HG02970 (cell line): ENCODE results near the gene NEK10.
A peak's percentile ranks its signal among the peaks of the same experiment; 100 is the strongest.
"Not testable (repeated sequence)": the region's sequence is repeated elsewhere in the genome, so short reads cannot be mapped to it uniquely, and the experiment has no call there.

ENCODE experiments used
- ATAC-seq: cut with Tn5 transposase; IDR thresholded peaks from one replicate; pipeline ENCODE4 v1.9.1; 2021; ENCODE audit warnings: mild to moderate bottlenecking, moderate library complexity, moderate number of reproducible peaks; ENCODE audit not compliant: unreplicated experiment, low FRiP score

Gene NEK10

GRCh38 chr3:27354588-27355203, 14.5 kb downstream of the NEK10 start:
- no peak for ATAC-seq

DNA sequence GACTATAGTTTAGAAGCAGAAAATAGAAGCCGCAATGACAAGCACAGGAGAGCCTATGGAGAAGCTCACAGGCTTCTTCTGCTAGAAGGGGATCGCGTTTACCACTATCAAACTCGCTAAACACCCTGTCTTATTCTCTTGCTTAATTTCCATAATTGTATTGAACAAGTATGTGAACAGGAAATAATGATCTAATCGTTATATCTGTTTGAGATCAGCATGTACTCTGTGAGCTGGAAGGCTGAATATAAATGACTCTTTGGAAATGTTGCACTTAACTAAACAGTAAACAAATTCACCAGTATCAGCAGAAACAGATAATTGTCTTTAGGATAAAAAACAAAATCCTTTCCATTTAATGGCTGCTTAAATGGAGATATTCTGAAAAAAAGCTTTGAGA, 15.0 kb downstream of the NEK10 start:
- ATAC-seq = no peak

DNA sequence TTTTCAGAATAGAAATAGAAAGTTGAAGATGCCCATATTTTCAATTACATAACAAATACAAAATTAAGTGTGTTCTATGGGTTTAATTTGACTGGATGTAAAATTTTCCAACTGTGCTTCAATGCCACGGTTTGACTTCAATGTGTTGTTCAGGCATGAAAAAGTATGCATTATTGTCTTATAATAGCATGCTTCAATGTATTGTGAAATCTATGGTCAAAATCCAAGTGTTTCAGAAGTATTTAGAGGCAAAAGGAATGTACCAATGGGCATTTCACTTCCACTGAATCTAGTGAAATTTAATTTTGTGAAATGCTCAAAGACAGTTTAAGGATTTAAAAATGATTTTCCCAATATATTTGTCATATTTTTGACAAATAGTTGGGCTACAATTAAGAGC, 16.0 kb downstream of the NEK10 start:
- ATAC-seq = no peak

- no peak for ATAC-seq
Measured at GRCh38 chr3:27352047-27352446, 17.1 kb downstream of the NEK10 start.

GRCh38 chr3:27349832-27350231, 19.4 kb downstream of the NEK10 start:
- no peak for ATAC-seq

DNA sequence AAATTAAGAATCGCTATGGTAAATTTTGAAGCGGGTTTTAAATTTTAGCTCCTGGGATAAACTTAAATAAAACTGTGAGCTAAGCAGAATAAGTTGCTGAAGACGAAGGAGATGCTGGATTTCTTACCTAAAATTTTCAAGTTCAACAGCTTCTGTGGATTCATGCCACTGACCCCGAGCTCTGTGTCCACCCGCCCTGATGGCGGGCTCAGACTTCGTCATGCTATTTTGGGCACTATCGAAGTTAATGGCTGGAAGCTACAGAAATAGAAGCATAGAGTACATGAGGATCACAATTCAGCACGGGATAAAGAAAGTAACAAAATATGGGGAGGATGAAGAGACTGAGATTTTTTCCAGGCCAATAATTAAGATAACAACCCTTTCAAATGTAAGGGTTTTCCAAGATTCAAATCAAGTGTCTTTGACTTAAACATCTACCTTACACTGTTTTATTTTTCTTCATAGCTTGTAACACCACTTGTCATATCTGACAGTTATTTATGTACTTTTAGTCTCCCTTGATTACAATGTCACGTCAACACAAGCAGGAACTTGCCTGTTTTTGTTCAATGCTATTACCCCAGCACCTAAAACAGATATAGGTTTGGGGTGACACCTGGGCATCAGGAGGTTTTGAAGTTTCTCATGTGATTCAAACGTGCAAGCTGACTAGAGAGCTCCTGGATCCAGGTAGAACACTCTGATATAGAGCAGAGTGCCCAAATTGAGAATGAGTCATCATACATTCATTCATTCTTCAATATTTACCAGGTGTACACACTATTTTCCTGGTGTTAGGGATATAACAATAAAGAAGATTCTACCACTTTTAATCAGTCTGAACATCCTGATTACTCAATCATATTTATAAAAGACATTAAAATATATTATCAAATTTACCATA, 23.0 kb downstream of the NEK10 start:
- ATAC-seq = no peak

GRCh38 chr3:27345493-27345892, 23.7 kb downstream of the NEK10 start:
- no peak for ATAC-seq

GRCh38 chr3:27345045-27345444, 24.1 kb downstream of the NEK10 start:
- no peak for ATAC-seq

- no peak for ATAC-seq
Measured at GRCh38 chr3:27344192-27344591, 25.0 kb downstream of the NEK10 start.

- ATAC-seq = no peak
Measured at GRCh38 chr3:27342267-27342666, 26.9 kb downstream of the NEK10 start.

- ATAC-seq = peak; percentile 77
Measured at GRCh38 chr3:27340534-27340933, 28.6 kb downstream of the NEK10 start.

DNA sequence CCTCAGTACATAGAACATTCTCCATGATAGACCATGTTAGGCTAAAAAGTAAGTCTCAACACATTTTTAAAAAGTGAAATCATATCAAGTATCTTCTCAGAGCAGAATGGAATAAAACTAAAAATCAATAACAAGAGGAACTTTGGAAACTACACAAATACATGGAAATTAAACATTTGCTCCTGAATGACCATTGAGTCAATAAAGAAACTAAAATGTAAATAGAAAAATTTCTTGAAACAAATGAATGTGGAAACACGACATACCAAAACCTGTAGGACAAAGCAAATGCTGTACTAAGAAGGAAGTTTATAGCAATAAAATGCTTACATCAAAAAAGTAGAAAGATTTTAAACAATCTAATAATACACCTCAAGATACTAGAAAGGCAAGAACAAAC, 33.6 kb downstream of the NEK10 start:
- ATAC-seq = no peak

GRCh38 chr3:27333843-27334242, 35.3 kb downstream of the NEK10 start:
- no peak for ATAC-seq

GRCh38 chr3:27328982-27329762, 40.0 kb downstream of the NEK10 start:
- not testable (repeated sequence) for ATAC-seq

GRCh38 chr3:27326629-27327545, 42.3 kb downstream of the NEK10 start:
- ATAC-seq = no peak

DNA sequence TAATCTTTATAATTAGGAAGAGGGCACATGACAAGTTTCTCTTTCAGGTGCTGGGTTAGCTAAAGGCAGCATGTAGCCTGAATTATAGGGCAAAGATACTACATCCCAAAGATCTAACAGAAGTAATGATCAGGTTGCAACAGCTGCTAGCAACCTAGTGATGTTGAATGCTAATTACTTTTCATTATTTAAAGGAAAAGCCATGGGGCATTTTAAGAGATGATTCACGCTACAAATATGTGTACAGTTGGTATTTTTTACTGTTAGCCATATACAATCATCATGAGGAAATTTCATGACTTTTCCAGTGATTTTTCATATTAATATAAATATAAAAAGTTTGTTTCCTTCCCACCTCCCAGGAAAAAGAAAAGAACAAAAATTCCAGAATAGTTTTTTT, 43.0 kb downstream of the NEK10 start:
- ATAC-seq = no peak

DNA sequence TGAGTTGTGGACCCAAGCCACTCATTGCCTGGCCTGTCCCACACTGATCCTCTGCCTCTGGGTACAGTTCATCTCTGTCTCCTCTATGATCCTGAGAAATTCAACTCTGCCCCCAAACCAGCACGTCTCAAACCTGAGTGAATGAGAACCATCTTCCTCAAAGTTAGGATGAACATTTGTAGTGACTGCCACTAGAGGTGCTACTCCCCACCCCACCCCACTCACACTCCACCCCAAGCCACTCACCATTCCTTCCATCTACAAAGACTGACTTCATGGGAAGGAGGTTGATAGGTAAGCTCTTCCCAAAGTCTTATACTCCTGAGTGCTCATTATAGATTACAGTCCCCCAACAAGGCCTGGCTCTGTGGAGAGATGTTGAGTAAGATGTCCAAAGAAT, 43.8 kb downstream of the NEK10 start:
- ATAC-seq = no peak

DNA sequence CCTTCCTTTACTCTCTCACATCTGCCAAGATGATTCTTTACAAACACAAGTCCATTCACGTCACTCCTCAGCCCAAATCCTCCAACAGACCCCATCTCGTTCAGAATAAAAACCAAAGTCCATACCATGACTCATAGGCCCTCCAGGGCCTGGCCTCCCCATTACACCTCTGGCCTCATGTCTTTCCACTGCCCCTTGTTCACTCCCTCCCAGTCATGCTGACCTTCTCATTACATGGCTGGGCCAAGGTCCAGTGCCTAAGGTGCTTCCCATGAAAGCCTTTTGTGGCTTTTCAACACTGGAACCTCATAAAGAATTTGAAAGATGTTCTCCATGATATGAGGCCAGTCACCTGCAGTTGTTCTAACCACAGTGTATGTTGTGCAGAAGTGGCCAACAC, 44.5 kb downstream of the NEK10 start:
- ATAC-seq = no peak

DNA sequence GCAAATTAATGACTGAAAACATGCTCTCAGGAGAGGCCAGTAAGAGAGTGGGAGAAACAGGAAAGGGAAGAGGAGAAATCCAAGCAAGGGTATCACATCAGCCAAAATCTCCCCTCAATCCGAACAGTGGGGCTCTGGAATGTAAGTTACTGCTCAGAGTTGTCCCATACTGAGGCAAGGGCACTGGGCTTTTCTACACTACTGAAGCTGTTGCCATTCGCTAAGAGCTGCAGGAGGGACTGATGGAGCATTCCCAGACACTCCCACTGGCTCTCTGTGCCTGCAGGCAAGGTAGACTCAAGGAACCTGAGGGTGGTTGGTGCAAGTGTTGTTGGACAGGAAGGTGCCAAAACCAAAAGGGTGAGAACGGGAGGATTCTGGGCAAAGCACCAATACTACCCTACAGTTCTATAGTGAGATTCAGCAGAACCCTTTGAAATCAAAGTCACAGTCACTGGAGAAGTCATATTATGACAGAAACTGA, 46.1 kb downstream of the NEK10 start:
- ATAC-seq = no peak

DNA sequence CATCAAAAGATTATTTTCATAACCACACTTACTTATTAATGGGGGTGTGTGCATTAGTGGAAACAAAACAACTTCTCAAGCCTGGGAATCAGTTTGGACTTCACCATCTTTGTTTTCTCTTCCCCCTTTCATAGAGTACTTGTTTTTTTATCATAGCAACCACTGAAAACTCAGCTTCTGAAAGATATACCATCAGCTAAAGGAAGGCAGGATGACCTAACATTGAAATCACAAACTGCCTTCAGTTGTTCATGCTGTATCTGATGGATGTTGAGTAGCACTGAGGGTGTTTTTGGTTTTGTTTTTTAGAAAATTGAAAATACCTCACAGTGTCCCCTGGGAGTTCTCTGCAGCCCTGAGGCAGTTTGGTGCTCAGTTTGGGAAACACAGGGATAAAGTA, 46.5 kb downstream of the NEK10 start:
- ATAC-seq = no peak
